Measurements from ENCODE around the gene AHCYL1.

GRCh38 chr1:109996476-109996875, 11.9 kb downstream of the AHCYL1 start:
- TF ChIP-seq CTCF (conservative IDR thresholded peaks at IDR 0.05) = no peak
- TF ChIP-seq EZH2 (IDR thresholded peaks at IDR 0.05; ENCODE audit: low read depth) = no peak
